ENCODE measurements around the gene FAM53B.

FAM53B gene

GRCh38 chr10:124627866-124628675 is 116.1 kb downstream of the FAM53B start:
- no peak for DNase-seq (ENCODE audit: extremely low read depth, low read depth)
- TF ChIP-seq CTCF (IDR thresholded peaks at IDR 0.05; ENCODE audit: low read depth, low read length) = no peak

GRCh38 chr10:124626759-124627380 is 117.3 kb downstream of the FAM53B start:
- DNase-seq (ENCODE audit: extremely low read depth, low read depth) = no peak
- no peak for TF ChIP-seq CTCF (IDR thresholded peaks at IDR 0.05; ENCODE audit: low read depth, low read length)

- TF ChIP-seq CTCF (IDR thresholded peaks at IDR 0.05; ENCODE audit: low read depth, low read length) = no peak
- DNase-seq (ENCODE audit: extremely low read depth, low read depth) = no peak
These were observed 118.3 kb downstream of the FAM53B start for GRCh38 chr10:124625831-124626238.

GRCh38 chr10:124624895-124625294 is 119.3 kb downstream of the FAM53B start:
- no peak for TF ChIP-seq CTCF (IDR thresholded peaks at IDR 0.05; ENCODE audit: low read depth, low read length)
- DNase-seq (ENCODE audit: extremely low read depth, low read depth) = no peak

GRCh38 chr10:124624466-124624865 is 119.7 kb downstream of the FAM53B start:
- TF ChIP-seq CTCF (IDR thresholded peaks at IDR 0.05; ENCODE audit: low read depth, low read length) = no peak
- DNase-seq (ENCODE audit: extremely low read depth, low read depth) = no peak

GRCh38 chr10:124624006-124624405 is 120.2 kb downstream of the FAM53B start:
- no peak for TF ChIP-seq CTCF (IDR thresholded peaks at IDR 0.05; ENCODE audit: low read depth, low read length)
- DNase-seq (ENCODE audit: extremely low read depth, low read depth) = no peak

GRCh38 chr10:124622866-124623536 is 121.2 kb downstream of the FAM53B start:
- TF ChIP-seq CTCF (IDR thresholded peaks at IDR 0.05; ENCODE audit: low read depth, low read length) = no peak
- no peak for DNase-seq (ENCODE audit: extremely low read depth, low read depth)

Measured in AG09319 (cell line).